ENCODE measurements around the gene MKKS.

Gene MKKS

DNA sequence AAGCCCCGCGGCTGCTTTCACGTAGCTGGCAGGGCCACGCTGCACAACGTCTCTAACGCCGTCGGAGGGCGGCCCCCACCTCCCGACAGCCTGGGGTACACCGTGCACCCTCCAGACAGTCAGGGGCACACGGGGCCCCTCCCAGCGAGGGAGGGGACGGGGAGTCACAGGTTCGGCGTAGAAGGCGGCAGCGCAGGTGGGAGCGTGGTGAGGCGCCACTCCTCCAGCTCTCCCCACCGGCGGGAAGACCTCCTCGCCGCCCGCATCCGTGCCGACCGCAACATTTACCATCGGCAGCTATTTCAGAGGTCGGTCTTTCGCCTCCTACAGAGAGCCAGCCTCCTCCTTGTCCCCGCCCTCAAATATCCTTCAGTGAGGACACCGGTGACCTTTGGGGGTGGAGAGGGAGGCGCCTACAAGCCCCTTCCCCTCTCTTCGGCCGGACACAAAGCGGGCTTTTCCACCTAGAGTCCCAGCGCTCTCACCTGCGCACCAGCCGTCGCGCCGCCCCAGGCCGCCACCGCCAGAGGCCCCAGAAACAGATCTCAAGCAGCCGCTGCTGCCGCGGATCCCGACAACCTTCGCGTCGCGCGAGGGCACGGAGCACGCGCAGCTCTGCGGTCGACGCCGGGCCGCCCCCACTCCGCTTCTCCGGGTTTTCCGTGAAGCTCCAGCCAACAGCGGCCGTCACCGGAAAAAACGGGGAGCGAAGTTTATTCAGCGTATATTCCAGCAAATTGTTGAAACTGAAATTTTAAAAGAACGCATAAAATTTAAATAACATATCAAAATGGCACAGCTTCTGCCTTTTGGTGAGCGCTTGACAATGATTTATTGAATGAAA, at the start of gene MKKS:
Gene MKKS, minus strand, starts transcription at position 600 of the 844 bp plus-strand sequence. CDS start 20,708 bp downstream, outside the sequence.
- peak; percentile 71 to 87 for DNase-seq

DNA sequence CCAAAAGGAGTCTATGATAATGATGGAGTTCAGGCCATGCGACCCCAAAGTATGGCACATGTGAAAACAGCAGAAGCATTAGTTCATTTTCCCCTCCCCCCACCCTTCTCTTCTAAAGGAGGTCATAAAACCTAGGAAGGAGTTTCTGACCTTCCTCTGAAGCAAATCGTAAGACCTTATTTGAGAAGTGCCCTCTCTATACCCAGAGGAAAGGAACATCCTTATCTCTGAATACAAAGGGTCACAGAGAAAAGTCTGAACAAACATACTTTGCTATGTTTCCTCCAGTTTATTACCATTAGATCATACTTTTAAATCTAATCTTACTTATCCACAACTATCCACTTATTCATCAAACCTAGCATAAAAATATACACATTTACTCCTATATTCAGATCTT, 49.7 kb upstream of the MKKS start:
- DNase-seq: no peak

DNA sequence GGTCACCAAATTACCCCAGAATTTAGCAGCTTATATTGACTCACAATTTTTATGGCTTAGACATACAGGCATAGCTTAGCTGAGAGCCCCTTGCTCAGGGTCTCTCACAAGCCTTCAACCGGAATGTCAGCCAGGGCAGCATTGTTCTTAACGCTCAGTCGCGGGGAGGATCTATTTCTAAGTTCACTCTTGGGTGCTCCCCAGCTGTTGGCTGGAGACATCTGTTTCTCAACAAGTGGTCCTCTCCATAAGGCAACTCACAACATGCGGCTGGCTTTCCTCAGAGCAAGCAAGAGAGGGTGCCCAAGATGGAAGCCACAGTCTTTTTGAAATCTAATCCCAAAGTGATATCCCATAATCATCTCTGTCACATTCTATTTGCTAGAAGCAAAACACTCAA, 47.7 kb upstream of the MKKS start:
- no peak for DNase-seq

DNA sequence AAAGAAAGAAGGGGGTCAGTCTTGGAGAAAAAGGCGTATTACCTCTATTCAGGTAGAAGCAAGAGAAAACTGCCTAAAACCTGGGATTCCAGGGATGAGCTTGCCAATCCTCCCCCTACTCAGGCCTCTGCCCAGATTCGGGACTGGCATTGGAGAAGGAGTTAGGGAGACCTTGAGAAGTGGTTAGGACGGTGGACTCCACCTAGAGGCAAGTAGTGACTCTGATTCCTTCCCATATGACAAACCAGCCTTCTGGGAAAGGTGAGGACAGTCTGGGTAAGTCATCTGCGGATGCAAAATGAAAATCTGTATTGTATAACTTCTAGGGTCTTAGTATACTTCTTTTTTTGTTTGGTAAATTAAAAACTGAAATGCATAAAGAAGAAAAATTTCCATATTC, 44.9 kb upstream of the MKKS start:
- no peak for DNase-seq

DNA sequence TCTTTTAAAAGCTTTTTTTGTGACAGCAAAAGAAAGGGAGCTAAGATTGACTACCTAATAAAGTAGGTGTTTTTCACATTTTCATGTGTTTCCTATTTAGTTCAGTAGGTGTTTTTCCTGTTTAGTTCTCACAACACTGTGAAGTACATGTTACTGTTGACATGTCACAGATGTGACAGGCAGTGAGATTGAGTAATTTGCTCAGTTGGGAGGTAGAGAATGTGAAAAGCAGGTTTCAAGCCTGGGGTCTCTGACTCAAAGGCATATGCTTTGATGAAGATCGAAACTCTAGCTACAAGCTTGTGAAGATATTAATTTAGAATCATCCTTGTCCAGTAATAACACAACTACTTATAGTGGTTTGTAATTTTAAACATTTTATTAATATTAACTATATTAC, 44.2 kb upstream of the MKKS start:
- no peak for DNase-seq

DNA sequence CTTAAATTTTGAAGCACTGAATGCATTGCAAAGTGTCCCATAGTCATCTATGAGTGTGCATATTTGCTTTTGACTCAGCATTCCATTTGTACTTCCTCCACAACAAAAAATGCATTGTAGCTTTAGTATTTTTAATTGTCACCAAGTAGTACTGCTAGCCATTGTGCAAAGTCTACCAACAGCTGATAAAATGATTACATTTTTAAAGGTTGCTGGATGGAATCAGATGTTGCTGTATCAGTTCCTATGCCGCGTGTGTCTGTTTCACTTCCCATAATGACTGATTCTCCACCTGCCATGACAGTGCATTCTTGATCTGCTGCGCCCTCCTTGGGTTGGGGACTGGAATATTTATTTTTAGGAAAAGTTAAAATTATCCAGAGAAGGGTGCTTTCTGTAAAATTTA, 42.3 kb upstream of the MKKS start:
- DNase-seq: peak in 1 of 2 donors; percentile 75

DNA sequence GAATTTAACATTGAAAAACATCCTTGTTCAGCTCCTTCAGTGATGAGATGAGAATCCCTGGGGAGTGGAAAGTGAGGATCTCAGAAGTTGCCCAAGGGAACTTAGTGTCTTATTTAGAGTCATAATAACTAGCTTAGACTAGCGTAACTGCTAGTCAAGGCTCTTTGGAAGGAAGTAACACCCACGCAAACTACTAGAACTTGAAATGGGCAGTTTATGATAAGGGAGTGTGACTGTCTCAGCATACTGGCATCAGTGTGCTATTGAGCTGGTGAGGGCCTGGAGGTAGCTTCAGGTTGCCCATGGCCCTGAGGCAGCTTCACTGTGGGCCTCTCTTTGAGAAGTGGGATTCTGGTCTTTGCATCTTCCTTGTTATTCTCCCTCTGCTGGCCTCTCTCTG, 41.2 kb upstream of the MKKS start:
- no peak for DNase-seq

DNA sequence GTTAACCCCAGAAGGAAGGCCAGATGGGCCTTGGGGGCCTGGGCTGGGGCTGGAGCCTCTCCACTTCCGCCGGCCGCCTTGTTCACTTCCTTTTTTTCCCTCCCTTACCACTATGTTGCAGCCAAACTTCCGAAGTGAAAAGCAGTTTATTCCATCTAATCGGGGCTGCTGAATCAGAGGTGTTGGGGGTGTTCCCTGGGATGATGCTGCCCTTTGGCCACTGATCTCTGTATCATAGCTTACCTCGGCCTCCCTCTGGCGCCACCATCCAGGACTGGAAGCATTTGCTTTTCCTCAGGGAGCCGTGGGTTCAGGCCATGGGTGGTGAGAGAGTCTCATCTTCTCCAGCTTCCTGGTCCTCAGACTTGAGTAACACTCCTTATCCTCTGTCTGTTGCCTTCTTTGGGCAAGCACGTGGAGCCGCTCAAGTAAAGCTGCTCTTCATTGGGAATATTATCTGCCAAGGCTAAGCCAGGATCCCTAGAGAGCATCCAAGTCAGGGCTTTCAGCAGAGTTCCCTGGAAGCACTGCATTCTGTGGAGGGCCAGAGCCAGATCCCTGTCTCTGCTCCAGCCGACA, 40.7 kb upstream of the MKKS start:
- DNase-seq: peak in 1 of 2 donors; percentile 40

DNA sequence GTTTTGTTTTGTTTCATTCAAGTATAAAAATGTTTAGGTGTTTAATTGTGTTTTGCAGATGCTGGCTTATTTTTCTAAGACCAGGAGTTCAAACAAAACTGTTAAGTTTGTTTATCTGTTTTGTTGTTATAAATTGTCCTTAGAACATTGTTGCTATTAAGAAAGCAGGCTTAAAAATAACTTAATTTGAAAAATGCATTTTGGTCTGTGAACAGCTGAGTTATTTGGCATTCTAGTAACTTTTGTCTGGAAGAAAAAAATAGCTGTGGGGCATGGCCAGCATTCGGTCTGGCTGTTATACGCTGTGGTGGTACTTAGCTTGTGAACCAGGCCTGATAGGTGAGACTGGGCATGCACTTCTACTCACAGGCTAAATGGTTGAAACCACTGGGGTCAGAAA, 38.8 kb upstream of the MKKS start:
- no peak for DNase-seq

DNA sequence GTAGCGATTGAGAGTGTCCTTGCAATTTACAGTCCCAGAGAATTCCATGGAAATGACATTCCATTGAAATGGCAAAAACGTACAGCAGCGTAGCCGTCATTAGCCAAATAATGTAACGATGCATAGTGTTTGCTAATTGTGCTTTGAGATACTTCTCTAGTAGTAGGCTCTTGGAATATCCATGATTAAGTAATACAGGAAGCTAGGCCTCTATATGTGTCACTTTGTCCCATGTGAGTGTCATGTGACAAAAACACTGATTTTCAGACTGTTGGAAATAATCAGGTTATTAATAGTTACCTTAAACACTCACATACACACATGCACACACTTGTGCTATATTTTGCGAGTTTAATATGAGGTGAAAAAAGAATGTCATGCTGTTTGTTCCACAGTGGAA, 36.3 kb upstream of the MKKS start:
- peak in 1 of 2 donors; percentile 7 for DNase-seq

DNA sequence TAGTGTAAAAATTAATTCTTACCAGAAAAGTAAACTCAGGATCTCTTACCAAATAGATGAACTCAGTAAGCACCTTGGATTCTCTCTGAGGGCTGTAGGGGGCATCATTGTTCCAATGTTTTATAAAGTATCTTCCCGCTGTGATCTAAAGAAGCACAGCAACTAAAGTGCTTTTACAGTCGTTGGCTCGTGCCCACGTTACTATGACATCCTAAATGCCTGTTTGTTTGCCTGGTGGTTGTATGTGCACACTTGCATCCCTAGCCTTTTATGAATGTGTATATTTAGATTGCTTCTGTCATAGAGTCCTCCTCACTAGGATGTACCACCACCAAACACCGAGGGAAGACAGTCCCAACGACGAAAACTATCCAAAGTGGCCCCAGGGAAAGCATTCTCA, 35.6 kb upstream of the MKKS start:
- peak in 1 of 2 donors; percentile 85 for DNase-seq

DNA sequence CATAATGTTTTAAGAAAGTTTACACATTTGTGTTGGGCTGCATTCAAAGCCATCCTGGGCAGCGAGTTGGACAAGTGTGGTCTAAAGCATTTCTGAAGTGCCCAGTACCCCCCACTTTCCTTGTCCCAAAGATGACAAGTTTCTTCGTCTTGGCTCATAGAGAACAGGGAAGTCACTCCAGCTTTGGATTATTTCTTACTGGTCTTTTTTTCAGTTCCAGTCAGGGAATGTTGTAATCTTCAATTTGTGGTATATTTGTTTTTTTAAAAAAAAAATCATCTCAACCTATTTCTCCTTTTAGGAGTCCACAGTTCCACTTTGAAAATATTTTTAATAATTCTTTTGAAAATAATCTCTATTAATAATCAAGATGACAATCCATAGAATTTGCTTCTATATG, 35.0 kb upstream of the MKKS start:
- DNase-seq: no peak

DNA sequence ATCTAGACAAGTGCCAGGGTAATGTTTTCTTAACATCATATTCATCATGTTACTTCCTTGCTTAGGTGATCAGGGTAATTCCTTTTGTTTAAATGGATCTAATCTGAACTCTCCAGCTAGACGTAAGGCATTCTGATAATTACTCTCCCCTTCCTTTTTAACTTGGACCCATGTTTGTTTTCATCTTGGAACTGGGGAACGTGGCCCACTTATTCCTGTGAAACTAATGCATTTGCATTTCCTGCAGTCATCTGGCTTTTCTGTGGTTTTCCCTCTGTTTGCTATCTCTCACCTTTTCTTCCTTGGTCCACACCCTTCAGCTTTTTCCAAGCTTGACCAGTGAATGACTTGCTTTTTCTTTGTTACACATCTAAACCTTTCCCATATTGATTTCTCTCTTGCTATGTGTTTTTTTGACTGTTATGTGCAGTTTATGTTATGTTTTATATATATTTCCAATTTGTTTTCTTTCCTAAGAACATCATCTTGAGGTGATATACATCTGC, 34.4 kb upstream of the MKKS start:
- DNase-seq: no peak

DNA sequence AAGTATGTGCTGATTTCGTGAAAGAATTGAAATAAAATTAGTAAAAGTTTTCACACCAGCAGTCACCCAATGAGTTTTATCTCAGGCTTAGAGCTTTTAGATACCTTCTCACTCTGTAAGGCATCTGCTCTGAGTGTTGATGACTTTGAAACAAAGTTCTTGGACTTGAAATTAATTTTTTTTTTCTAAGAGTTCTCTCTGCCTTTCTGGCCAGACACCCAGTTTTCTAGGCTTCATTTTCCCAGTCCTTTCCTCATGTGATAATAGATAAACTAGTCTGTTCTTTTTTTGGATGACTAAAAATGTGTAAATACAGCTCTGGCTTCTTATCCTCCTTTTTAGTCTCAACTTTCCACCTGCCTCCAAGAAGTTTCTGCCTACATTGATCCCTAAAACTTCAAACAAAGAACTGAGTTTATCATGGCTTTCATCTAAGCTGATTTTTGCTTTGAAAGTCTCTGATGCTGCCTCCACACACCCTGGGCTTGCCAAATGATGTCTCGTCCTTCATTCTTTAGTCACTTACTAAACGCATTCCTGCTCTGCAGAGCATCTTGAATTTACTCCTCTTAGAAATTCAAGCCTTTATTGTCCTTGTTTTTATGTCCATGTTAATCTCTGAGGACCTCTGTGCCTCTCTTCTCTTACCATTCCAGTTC, 33.8 kb upstream of the MKKS start:
- DNase-seq: no peak

DNA sequence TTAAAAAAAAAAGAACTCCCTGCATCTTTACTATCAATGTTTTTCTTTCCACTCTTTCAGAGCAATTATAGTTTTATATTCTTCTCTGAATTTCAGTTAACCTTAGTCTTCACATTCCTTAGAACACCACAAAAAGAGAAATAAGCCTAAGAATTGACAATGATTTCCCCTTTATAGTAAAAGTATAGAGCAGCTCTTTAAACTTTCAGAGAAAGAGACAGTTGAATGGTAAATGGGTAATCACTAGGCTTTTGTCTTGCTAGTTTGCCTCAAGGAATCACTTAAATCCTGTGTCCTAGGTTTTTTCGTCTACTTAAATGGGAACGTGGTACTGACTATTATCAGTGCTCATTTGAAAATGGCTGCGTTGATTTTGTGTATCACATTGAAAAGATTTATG, 32.8 kb upstream of the MKKS start:
- no peak for DNase-seq

DNA sequence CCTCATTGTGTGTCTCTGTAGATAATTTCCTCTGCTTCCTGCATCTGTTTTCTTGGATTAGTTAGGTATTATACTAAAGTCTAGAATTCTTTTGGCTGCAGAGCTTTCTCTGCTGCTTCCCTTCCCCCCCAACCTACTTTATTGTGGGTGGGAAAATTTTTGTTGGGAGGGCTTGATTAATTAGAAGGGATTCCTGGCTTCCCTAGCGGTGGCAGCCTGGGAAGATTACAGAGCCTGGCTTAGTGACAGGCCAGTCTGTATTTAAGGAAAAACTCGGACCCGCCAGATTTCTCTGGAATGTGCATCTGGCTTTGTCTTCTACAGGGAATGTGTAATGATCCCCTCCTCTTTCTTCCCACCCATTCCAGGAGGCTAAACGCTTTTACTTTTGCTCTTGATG, 32.3 kb upstream of the MKKS start:
- no peak for DNase-seq

DNA sequence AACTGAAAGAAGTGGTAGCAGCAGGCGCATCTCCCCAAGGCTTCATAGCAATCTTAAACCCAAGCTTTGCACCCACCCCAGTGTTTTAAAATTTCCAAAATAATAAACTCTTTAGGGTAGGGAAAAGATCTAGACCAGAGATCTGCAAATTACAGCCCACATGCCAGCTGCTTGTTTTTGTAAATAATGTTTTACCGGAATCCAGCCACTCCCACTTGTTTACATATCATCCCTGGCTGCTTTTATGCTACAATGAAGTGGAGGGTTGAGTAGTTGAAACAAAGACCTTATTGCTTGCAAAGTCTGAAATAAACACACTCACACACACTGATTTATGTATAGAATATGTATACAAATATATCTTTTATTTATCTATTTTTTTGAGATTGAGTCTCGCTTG, 31.1 kb upstream of the MKKS start:
- DNase-seq: no peak

DNA sequence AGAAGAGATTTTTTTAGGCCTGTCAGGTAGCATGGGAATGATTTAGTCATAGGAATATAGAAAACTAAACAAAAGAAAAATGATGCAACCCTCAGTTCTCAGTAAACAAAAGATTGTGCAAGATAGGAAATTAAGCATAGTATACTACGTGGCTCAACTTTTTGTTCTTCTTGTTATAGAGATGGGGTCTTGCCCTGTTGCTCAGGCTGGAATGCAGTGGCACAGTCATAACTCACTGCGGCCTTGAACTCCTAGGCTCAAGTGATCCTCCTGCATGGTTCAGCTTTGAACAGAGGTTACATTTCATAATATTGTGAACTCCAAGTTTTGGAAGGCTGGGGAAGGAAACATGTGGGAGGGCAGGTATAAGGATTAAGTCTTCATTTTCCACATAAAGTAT, 29.6 kb upstream of the MKKS start:
- DNase-seq: no peak

DNA sequence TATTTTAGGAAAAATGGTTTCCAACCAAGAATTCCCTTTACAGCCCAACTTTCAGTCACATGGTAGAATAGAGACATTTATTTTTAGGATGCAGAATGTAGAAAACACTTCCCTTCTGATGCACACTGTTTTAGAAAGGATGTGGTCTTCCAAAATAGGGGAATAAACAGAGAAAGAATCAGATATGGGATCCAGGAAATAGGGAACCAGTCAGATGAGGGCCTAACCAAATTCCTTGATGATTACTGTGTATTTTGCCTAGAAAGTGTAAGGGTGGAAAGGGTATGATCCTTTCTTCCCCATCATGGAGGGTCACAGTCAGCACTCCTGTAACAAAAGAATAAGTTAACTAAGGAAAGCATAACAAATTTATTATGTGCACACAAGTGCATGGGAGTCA, 28.5 kb upstream of the MKKS start:
- no peak for DNase-seq

DNA sequence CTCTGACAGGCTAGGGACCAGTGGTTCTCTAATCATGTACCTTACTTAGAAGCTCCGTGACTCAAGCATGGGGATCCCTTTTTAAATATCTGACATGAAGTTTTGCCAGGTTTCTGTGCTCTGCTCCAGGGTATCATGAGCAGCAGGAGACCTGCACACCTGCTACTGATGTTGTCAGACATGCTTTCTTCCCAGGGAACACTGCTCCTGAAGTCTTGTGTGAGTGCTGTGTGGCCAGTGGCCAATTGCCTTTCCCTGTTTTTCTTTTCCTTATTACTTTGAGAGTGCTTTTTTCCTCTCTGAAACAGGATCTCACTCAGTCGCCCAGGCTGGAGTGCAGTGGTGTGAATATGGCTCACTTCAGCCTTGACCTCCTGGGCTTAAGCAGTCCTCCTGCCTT, 27.5 kb upstream of the MKKS start:
- no peak for DNase-seq

DNA sequence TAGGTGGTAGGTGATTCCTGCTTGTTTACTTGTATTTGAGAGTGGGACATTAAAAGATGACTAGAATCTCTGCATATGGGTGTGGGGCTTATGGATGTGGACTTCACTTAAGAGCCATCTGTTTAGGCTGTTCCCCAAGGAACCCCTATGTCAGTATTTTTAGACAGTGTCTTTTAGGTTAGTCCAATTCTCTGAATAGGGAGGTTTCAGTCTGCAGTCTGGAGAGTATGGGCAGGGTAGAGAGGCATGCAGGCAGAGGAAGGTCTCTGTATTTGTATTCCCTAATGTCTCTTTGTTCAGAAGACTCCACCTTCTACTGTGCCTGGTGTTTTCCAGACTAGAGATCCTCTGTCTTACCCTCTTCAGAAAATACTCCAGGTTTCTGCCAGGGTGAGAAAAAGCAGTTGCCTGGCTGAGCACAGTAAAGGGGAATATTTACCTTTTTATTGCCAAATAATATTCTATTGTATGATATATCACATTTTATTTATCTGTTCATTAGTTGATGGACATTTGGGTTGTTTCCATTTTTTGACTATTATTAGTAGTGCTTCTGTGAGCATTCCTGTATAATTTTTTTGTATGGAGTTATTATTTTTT, 20.2 kb upstream of the MKKS start:
- no peak for DNase-seq

DNA sequence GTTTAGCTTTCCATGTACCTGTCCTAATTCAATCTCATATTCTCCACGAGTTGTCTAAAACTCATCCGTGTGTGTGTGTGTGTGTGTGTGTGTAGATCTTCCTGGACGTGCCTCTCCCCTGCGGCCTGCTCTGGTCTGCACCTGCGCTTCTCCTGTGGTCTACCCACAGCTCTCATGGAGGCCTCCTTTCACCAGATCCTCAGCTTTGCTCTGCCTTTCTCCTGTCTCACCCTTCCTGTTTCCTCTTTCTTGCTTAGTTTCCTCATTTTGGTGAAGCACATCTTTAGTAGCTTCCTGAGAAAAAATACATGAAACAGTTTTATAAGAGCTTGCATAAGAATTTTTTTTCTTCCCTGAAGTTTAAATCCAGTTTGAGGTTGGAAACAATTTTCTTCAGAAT, 19.2 kb upstream of the MKKS start:
- peak in 1 of 2 donors; percentile 91 for DNase-seq

DNA sequence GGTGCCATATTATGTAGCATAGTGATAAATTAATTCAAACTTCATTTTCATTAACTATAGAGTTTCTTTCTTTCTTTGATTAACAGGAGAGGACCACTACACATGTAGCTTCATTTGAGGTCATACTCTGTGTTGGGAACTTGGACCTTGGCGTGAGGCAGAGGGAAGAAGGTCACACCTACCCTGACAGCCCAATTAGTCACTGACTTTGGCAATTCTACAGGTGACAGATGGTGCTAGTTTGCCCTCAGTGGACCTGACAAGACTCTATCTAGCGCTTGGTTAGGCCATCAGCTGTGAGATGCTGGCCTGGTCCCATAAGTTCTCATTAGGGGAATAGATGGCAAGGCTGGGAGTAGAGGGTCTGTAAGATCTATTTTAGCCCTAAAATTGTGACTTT, 15.2 kb upstream of the MKKS start:
- DNase-seq: no peak
